Measurements from ENCODE around the gene CCDC24.

The CCDC24 gene

GRCh38 chr1:44002606-44003157, 11.3 kb downstream of the CCDC24 start:
- peak; percentile 1; the same call in 1 of the 2 replicates for TF ChIP-seq CTCF (IDR thresholded peaks at IDR 0.05; ENCODE audit: low read depth, low read length)
- no peak for DNase-seq (ENCODE audit: extremely low read depth, low read depth)

- TF ChIP-seq CTCF (IDR thresholded peaks at IDR 0.05; ENCODE audit: low read depth, low read length) = no peak
- no peak for DNase-seq (ENCODE audit: extremely low read depth, low read depth)
Observed at GRCh38 chr1:44008259-44008658, 16.9 kb downstream of the CCDC24 start.

GRCh38 chr1:44010935-44011471, 19.6 kb downstream of the CCDC24 start:
- no peak for TF ChIP-seq CTCF (IDR thresholded peaks at IDR 0.05; ENCODE audit: low read depth, low read length)
- DNase-seq (ENCODE audit: extremely low read depth, low read depth) = no peak

- no peak for TF ChIP-seq CTCF (IDR thresholded peaks at IDR 0.05; ENCODE audit: low read depth, low read length)
- no peak for DNase-seq (ENCODE audit: extremely low read depth, low read depth)
Observed at GRCh38 chr1:44012404-44012803, 21.0 kb downstream of the CCDC24 start.

GRCh38 chr1:44012941-44013609, 21.7 kb downstream of the CCDC24 start:
- DNase-seq (ENCODE audit: extremely low read depth, low read depth) = no peak
- no peak for TF ChIP-seq CTCF (IDR thresholded peaks at IDR 0.05; ENCODE audit: low read depth, low read length)

- TF ChIP-seq CTCF (IDR thresholded peaks at IDR 0.05; ENCODE audit: low read depth, low read length) = no peak
- DNase-seq (ENCODE audit: extremely low read depth, low read depth) = no peak
Observed at GRCh38 chr1:44013949-44014348, 22.6 kb downstream of the CCDC24 start.

- TF ChIP-seq CTCF (IDR thresholded peaks at IDR 0.05; ENCODE audit: low read depth, low read length) = no peak
- DNase-seq (ENCODE audit: extremely low read depth, low read depth) = no peak
Observed at GRCh38 chr1:44014365-44015104, 23.1 kb downstream of the CCDC24 start.

Measured in AG09319 (cell line).